Measurements from ENCODE around the gene KIAA0825. TPM values are rescaled to one million over a fixed set of nuclear protein-coding genes. Genes with fewer than 3 reads are reported as not detected.

Gene KIAA0825
- total RNA-seq, 3 donors from 2014 or later (not counting 1 experiment from before 2014, with no cell fraction given) = 2.4 to 5.0 (median 4.8) TPM

GRCh38 chr5:94618029-94618492 lies 343 bp downstream of the KIAA0825 start:
- no peaks in the 10 kb centered on the region for H3K36me3 ChIP-seq (ENCODE audit: control insufficient read depth, insufficient read depth, low read length)
- intact Hi-C loops (cut with micrococcal nuclease) = no loop called here
- H3K9me3 ChIP-seq (ENCODE audit: control insufficient read depth, insufficient read depth, low read length) = no peaks in the 10 kb centered on the region
- Mint-ChIP-seq H3K27me3 (ENCODE audit: low read depth in 2 of 2) (no peaks in the 10 kb centered on the region), H3K4me1 (peaks cover 26 to 31% of the 10 kb centered on the region in 2 donors), H3K36me3 (no peaks in the 10 kb centered on the region), H3K27ac (peak overlapping the region; percentile 88 to 90), H3K9me3 (no peaks in the 10 kb centered on the region), H3K4me3 (peak overlapping the region; percentile 96)
- under 1% methylated on average over 23 of the region's 23 CpGs for whole genome bisulfite sequencing (ENCODE audit: insufficient coverage)
- no peak for TF ChIP-seq CTCF (IDR thresholded peaks at IDR 0.05)
- peak overlapping the region; percentile 83 for H3K4me3 ChIP-seq (ENCODE audit: low read length)
- peak in 1 of 2 donors; percentile 56 for DNase-seq
- H3K4me1 ChIP-seq (ENCODE audit: control insufficient read depth, insufficient read depth, low read length) = peaks cover 11% of the 10 kb centered on the region
- H3K27me3 ChIP-seq (ENCODE audit: control insufficient read depth, insufficient read depth, low read length) = no peaks in the 10 kb centered on the region
- ATAC-seq = peak in 2 of 3 donors; percentile 14 to 34
- peak overlapping the region; percentile 4 for H3K27ac ChIP-seq (ENCODE audit: low read length)

GRCh38 chr5:94615862-94616261 lies 2.5 kb downstream of the KIAA0825 start:
- Mint-ChIP-seq H3K9me3 (no peaks in the 10 kb centered on the region), H3K4me3 (no peak overlapping the region), H3K36me3 (no peaks in the 10 kb centered on the region), H3K4me1 (peaks cover 17 to 25% of the 10 kb centered on the region in 2 donors), H3K27me3 (ENCODE audit: low read depth in 2 of 2) (no peaks in the 10 kb centered on the region), H3K27ac (no peak overlapping the region)
- H3K4me3 ChIP-seq (ENCODE audit: low read length) = no peak overlapping the region
- no peaks in the 10 kb centered on the region for H3K27me3 ChIP-seq (ENCODE audit: control insufficient read depth, insufficient read depth, low read length)
- no peak for ATAC-seq
- peaks cover 11% of the 10 kb centered on the region for H3K4me1 ChIP-seq (ENCODE audit: control insufficient read depth, insufficient read depth, low read length)
- DNase-seq = no peak
- intact Hi-C loops (cut with micrococcal nuclease) = no loop called here
- H3K9me3 ChIP-seq (ENCODE audit: control insufficient read depth, insufficient read depth, low read length) = no peaks in the 10 kb centered on the region
- TF ChIP-seq CTCF (IDR thresholded peaks at IDR 0.05) = no peak
- WGBS (ENCODE audit: insufficient coverage) = 100% methylated on average over 3 of the region's 3 CpGs
- H3K36me3 ChIP-seq (ENCODE audit: control insufficient read depth, insufficient read depth, low read length) = no peaks in the 10 kb centered on the region
- H3K27ac ChIP-seq (ENCODE audit: low read length) = no peak overlapping the region

GRCh38 chr5:94614156-94614805 lies 4.1 kb downstream of the KIAA0825 start:
- intact Hi-C loops (cut with micrococcal nuclease) = no loop called here
- no peak overlapping the region for H3K27ac Mint-ChIP-seq

More at GRCh38 chr5:94614156-94614805, 4.1 kb downstream of the KIAA0825 start:
- DNase-seq = no peak
- no peaks in the 10 kb centered on the region for H3K36me3 ChIP-seq (ENCODE audit: control insufficient read depth, insufficient read depth, low read length)
- peaks cover 8% of the 10 kb centered on the region for H3K4me1 ChIP-seq (ENCODE audit: control insufficient read depth, insufficient read depth, low read length)
- H3K4me3 ChIP-seq (ENCODE audit: low read length) = no peak overlapping the region
- Mint-ChIP-seq H3K4me1 (peaks cover 14 to 18% of the 10 kb centered on the region in 2 donors), H3K9me3 (no peaks in the 10 kb centered on the region), H3K4me3 (no peak overlapping the region), H3K36me3 (no peaks in the 10 kb centered on the region), H3K27me3 (ENCODE audit: low read depth in 2 of 2) (no peaks in the 10 kb centered on the region)
- H3K27me3 ChIP-seq (ENCODE audit: control insufficient read depth, insufficient read depth, low read length) = no peaks in the 10 kb centered on the region
- 93% methylated on average over 2 of the region's 2 CpGs for WGBS (ENCODE audit: insufficient coverage)
- no peaks in the 10 kb centered on the region for H3K9me3 ChIP-seq (ENCODE audit: control insufficient read depth, insufficient read depth, low read length)
- no peak for ATAC-seq
- H3K27ac ChIP-seq (ENCODE audit: low read length) = no peak overlapping the region
- TF ChIP-seq CTCF (IDR thresholded peaks at IDR 0.05) = no peak

Data from natural killer cell (primary cell).